HG03095 (cell line): ENCODE measurements around the gene FAM149B1.

Source experiments
- ATAC-seq: cut with Tn5 transposase; IDR thresholded peaks from one replicate; pipeline ENCODE4 v1.9.1; 2021; ENCODE audit warnings: moderate library complexity; ENCODE audit not compliant: unreplicated experiment

Gene FAM149B1

DNA sequence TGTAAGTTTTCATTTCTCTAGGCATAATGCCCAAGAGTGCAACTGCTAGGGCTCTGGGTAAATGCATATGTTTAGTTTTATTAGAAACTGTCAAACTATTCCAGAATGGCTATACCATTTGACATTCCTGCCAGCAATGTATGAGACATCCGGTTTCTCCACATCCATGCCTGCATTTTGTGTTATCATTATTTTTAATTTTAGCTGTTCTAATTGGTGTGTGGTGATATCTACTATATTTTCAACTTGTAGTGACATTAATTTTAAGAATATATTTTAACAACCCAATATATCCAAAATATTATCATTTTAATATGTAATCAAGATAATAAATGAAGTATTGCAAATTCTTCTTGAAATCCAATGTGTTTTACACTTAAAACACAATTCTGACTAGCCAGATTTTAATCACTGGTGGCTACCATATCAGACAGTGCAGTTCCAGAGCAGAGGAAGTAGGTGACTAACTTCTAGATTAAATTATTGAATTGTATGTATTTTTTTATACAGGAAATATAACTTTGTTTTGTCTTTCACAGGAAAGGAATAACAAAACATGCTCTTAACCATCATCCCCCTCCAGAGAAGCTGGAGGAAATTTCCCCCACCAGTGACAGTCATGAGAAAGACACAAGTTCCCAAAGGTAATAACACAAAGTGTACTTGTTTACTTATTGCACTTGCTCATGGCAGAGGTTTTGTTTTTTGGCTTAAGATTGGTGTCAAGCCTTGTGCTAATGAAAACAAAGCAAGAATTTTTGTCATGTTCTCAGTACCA is 6.4 kb downstream of the FAM149B1 start:
- ATAC-seq, result no peak

DNA sequence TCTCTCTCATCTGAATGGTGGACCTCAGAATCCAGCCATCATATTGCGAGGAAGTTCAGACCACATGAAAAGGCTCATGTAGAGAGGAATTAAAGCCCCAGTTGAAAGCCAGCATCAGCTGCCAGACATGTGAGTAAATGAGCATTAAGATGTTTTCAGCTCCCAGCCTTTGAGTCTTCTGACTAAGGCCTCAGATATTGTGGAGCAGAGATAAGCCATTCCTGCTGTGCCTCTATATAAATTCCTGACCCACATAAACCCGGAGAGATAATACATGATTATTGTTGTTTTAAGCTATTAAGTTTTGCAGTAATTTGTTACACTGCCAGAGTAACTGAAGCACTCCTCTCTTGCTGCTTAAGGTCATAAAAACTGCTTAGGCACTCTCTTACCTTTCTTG is 14.6 kb downstream of the FAM149B1 start:
- no peak for ATAC-seq

DNA sequence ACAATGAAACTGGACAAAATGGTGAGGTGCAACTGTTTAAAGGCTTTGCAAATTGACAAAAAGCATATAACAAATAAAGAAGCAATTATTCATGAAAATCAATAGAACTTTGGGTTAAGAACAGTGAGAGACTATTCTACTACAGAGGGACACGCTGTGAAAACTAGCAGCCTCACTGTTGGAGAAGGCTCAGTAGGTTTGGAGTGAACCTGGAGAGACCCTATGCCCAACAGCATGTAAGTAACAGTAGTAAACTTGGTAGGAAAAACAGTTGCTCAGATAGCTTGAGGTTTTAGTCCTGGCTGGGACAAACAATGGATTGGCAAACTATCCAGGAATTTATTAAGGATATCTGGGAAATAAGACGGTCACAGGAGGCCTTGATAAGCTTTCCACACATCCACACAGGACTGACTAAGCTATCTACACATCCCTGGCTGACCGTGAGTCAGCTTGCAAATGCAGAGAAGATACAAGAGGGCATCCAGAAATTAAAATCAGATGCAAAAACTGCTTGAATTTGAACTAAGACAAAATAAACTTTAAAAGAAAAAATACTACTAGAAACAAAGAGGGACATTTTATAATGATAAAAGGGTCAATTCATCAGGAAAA is 15.9 kb downstream of the FAM149B1 start:
- no peak for ATAC-seq

DNA sequence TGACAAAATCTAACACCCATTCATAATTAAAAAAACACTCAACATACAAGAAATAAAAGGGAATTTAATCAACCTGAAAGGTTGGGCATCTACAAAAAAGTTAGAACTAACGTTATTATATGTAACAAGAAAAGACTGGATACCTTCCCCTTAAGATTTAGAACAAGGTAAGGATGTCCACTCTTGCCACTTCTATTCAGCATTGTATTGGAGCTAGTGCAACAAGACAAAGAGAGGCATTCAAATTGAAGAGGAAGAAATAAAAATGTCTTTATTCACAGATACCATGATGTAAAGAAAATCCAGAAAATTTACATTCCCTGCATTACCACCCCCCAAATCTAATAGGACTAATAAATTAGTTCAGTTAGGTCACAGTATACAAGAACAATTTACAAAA is 18.3 kb downstream of the FAM149B1 start:
- no peak for ATAC-seq

DNA sequence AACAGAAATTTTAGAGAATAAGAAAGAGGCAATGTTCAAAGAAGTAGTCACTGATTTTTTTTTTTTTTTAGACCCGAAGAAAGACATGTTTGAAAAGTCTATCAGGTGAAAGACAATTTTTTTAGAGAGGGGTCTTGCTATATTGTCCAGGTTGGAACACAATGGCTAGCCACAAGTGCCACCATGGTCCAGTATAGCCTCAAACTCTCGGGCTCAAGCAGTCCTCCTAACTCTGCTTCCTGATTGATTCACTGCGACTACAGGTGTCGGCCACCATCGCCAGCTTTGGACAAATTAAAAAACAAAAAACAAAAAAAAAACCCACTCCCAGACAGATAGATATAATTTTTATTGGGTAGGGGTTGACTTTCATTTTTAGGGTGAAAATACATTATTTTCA is 22.3 kb downstream of the FAM149B1 start:
- ATAC-seq, result no peak

DNA sequence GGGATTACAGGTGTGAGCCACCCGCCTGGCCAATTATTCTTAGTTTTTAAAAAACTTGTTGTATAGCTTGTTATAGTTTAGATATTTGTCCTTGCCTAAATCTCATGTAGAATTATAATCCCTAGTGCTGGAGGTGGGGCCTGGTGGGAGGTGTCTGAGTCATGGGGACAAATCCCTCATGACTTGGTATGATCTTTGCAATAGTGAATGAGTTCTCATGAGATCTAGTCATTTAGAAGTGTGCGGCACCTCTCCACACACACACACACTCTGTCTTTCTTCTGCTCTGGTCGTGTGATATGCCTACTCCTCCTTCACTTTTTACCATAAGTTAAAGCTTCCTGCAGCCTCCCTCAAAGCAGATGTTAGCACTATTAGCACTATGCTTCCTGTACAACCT is 37.2 kb downstream of the FAM149B1 start:
- no peak for ATAC-seq

DNA sequence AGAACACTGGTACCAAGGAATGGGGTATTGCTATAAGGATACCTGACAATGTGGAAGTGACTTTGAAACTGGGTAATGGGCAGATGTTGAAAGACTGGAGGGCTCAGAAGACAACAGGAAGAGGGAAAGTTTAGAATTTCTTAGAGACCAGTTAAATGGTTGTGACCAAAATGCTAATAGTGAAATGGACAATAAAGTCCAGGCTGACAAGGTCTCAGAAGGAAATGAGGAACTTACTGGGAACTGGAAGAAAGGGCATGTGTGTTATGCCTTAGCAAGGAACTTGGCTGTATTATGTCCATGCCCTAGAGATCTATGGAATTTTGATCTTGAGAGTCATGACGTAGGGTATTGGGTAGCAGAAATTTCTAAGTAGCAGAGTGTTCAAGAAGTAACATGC is 38.0 kb downstream of the FAM149B1 start:
- no peak for ATAC-seq

DNA sequence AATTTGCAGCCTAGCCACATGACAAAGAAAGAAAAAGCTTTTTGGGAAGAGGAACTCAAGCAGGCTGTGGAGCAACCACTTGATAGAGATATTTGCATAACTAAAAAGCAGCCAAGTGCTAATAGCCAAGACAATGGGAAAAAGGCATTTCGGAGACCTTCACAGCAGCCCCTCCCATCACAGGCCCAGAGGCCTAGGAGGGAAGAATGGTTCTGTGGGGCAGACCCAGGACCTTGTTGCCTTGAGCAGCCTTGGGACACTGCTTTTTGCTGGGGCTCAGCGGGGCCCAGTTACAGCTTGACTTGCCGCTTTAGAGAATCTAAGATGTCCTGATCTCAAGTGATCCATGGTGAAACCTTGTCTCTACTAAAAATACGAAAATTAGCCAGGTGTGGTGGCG is 38.5 kb downstream of the FAM149B1 start:
- ATAC-seq, result no peak

DNA sequence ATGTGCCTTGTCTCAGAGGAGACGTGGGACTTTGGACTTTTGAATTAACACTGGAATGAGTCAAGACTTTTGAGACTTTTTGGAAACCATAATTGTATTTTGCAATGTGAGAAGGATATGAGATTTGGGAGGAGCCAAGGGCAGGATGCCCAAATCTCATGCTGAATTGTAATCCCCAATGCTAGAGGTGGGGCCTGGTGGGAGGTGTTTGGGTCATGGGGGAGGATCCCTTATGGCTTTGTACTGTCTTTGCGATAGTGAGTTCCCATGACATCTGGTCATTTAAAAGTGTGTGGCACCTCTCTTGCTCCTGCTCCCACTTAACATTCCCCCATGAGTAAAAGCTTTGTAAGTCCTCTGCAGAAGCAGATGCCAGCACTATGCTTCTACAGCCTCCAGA is 40.0 kb downstream of the FAM149B1 start:
- no peak for ATAC-seq

DNA sequence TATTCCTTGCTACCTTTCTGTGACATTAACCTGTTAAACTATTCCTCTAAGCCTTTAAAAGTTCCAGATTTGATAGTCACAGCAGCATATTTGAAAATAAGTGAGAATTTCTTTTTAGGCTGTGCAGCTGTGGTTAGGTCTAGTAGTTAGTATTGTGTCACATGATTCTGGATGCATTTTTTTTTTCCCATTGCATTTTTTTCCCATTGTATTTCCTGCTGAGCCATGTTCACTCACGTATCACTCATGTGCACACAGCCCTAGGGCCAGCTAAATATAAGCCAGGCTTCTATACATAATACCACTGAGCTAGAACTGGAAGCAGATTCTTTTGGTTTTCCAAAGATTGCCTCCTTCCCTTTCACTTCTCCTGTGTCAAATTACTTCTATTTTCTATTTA is 41.8 kb downstream of the FAM149B1 start:
- ATAC-seq, result no peak

DNA sequence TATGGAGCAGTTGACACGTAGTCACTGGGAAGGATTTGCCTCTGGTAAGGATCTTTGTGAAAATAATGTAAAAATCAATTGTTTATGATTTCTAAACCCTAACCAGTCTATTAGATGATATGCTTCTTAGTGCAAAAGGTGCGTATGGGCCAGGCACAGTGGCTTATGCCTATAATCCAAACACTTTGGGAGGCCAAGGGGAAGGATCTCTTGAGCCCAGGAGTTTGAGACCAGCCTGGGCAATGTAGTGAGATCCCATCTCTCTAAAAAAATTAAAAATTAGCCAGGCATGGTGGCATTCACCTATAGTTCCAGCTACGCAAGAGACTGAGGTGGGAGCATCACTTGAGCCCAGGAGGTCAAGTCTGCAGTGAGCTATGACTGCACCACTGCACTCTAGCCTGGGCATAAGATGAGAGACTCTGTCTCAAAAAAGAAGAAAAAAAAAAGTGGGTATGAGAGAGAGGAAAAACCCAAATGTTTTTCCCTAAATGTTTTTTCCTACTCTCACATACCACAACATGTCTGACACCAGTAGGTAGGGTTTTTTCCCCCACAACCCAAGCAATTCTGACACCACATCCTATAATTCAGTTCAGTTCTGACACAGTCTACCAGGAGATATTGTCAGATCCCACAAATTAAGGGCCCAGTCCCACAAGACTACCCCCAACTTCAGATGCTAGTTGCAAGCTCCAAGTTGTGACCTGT is 42.6 kb downstream of the FAM149B1 start:
- no peak for ATAC-seq

DNA sequence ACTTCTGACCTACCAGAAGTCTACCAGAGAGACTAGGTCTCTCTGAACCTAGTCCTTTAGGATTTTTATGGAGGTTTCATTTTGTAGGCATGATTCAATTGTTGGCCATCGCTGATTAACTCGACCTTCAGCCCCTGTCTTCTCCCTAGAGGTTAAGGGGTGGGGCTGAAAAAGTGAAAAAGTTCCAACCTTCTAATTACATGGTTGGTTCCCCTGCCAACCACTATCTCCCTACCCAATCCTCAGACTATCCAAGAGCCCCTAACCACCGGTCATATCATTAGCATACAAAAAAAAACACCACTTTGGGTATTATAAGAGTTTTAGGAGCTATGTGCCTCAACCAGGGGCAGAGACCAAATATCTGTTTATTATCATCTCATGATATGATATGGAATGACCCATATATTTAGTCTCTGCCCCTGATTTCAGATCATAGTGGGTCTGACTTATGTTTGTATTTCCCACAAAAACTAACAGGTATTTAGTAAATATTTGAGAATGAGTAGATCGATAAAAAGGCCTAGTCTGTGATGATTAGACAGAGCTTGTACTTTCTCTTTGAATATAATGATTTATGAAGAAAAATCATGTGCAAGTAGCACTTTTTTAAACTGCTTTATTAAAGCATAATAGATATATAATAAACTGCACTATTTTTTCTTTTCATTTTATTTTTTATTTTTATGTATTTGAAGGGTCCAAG is 43.3 kb downstream of the FAM149B1 start:
- ATAC-seq, result no peak

DNA sequence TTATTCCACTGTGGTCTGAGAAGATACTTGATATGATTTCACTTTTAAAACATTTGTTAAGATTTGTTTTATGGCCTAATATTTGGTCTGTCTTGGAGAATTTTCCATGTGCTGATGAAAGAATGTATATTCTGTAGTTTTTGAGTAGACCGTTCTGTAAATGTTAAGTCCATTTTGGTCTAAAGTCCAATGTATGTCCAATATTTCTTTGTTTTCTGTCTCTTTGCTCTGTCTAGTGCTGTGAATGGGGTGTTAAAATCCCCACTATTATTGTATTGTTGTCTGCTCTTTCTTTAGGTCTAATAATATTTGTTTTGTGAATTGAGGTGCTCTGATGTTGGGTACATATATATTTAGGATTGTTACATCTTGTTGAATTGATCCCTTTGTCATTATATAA is 47.8 kb downstream of the FAM149B1 start:
- ATAC-seq, result no peak

DNA sequence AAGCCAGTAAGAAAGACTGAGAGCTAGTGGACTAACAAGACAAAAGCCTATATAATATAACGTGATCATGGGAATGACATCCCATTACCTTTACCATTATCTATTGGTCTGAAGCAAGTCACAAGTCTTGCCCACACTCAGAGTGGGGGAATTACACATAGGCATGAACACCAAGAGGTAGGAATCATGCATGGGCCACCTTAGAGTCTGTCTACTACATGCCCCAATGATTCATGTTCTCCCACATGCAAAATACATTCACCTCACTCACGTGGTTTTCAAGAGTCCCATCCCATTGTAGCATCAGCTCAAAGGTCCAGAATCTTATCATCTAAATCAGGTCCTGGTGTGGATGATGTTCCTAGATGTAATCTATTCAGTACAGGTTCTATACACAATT is 49.7 kb downstream of the FAM149B1 start:
- ATAC-seq, result no peak

DNA sequence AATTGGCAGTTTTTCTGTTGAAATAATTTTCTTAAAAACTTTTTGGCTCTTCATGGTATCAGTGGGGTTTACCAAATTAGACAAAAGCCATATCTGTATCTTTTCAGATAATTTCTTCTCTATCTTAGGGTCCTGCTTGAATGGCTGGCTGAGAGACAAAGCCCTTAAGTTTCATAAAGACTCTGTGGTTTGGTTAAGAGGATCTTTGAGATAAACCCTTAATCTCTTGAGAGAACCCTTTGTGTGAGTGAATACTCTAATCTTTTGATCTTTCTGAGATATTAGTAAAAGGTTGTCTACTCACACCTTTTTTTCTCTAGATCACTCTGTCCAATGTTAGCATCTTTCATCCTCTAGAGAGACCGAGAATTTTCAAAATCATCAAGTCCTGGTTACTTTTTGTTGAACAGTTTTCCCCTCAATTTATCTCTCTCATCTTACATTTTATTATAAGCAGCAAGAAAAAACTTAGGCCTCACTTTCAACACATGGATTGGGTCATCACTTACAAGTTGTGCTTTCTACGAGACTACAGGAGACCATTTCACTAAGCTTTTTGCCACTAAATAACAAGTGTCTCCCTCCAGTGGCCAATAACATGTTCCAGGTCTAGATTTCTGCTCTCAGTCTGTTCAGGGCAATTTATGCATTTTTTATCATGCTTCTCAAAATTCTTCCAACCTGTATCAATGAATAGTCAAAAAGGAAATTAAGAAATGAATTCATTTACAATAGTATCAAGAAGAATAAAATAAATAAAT is 50.7 kb downstream of the FAM149B1 start:
- no peak for ATAC-seq

DNA sequence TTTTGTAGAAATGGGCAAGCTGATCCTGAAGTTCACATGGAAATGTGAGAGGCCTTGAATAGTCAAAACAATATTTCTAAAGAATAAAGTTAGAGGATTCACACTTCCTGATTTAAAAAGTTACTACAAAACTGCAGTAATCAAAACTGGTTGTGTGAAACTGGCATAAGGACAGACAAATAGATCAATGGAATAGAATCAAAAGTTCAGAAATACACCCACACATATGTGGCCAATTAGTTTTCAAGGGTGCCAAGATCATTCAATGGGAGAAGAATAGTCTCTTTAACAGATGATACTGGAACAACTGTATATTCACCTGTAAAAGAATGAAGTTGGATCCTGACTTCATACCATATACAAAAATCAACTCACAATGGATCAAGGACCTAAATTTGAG is 51.5 kb downstream of the FAM149B1 start:
- ATAC-seq, result no peak

DNA sequence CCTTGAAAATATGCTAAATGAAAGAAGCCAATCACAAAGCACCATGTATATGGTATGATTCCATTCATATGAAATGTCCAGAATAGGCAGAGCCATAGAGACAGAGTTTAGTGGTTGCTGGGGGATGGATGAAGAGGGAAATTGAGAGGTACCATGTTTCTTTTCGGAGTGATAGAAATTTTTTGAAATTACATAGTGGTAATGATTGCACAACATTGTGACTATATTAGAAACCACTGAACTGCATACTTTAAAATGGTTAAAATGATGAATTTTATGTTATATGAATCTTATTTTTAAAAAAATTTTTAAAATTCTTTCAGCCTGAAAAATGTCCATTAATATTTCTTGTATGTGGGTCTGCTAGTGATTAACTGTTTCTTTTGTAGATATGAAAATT is 53.1 kb downstream of the FAM149B1 start:
- no peak for ATAC-seq

DNA sequence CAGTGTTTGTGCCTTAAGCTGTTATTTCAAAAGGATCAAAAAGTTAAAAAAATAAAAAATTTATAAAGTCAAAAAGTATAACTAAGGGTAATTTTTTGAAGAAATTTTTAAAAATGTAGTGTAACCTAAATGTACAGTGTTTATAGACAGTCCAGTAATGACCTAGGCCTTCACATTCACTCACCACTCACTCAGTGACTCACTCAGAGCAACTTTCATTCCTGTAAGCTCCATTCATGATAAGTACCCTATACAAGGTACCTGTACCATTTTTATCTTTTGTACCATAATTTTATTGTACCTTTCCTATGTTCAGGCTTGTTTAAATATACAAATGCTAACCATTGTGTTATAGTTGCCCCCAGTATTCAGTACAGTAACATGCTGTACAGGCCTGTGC is 57.6 kb downstream of the FAM149B1 start:
- ATAC-seq, result no peak

DNA sequence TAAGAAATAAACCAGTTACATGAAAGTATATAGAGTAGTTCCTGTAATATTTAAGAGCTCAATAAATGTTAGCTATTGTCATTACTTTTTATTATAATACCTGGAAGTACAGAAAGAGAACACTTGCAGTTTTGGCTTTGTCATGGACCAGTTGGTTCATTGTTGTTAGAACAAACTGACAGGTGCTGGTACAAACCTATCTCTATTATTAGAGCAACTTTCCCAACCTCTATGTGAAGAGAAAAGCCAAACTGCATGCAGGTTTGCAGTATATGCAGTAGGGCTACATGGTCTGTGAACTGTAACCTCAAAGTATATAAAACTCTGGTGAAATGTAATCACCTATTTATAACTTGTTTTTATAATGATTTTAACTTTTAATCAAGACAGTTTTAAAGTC is 58.7 kb downstream of the FAM149B1 start:
- ATAC-seq, result no peak

DNA sequence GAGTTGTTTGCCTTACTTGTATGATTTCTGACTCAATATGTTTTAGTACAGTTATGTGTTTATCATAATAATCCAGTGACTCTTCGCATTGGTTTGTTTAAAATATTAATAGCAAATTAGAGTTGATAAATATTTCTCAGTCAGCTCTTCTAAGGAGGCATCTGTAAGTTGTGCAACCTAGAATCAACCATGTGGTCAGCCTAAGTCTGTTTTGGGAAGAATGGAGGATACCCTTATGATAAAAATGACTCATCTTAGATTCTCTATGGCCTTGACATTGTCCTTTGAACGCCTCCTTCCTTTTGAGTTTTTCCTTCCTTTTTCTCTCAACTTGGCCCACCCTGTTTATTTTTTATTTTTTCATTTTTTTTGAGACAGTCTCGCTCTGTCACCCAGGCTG is 60.3 kb downstream of the FAM149B1 start:
- ATAC-seq, result no peak

DNA sequence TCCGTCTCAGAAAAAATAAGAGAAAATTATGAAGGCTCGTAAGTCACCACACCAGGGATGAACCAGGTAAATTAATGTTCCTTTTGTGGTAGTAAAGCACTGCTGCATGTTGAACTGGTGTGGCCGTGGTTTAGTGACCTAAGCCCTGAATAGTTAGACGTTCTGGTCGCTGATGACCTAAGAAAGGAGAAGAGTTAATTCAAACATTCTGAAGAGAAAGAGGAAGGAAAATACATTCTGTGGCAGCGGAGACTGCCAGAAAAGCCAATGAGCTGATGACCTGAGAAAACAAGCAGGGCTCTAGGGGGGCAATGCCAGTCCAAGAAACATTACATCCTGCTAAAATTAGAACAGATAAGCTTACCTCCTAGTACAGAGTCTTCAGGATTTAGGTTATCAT is 61.6 kb downstream of the FAM149B1 start:
- no peak for ATAC-seq
